Ovary (tissue), 3 donors: Measurements from ENCODE around the gene RING1.

ENCODE experiments used
- CTCF ChIP-seq, 3 donors: fragments of 450-650 bp in 2 of 3; fragments of 200-600 bp in 1 of 3; IDR thresholded peaks; one replicate each; pipeline versions ENCODE4 v1.5.1 to v1.8.0; 2016 to 2022; ENCODE audit warnings: antibody characterized with exemption in 3 of 3, mild to moderate bottlenecking in 1 of 3
- EP300 ChIP-seq: sonication (generic); formaldehyde crosslinking; IDR thresholded peaks from one replicate; pipeline ENCODE4 v1.6.1; 2017; ENCODE audit warnings: antibody characterized with exemption
- donor health status: DM: no; HTN: no; CAD: no.

GRCh38 chr6:33200219-33201146 lies 7.8 kb upstream of the RING1 start, which contains the start of the genes RXRB and SLC39A7:
- TF ChIP-seq EP300 = no peak
- no peak for TF ChIP-seq CTCF (IDR thresholded peaks at IDR 0.05)
